Measurements from ENCODE around the gene ZNF221.
A peak's percentile ranks its signal among the peaks of the same experiment; 100 is the strongest.

Gene ZNF221

DNA sequence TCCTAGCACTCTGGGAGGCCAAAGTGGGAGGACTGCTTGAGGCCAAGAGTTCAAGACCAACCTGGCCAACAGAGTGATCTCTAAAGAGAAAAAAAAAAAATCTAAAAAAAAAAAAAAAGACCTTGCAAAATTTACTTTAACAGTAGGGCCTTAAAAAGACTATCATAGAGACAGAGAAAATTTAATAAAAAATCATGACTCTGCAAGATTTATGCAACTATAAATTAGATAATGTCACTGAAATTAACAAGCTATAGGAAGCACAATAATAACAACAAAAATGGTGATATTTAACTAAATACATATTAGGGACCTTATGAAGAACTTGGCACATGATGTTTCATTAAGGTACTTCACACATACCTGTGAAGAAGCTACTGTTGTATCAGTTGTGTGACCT lies 27.2 kb upstream of the ZNF221 start:
- Histone ChIP-seq H3K9ac (ENCODE audit: low read length) (no peak overlapping the region), H3F3A (ENCODE audit: insufficient read depth) (no peaks in the 10 kb centered on the region), H3K4me2 (ENCODE audit: low read depth, low read length, poor library complexity, severe bottlenecking) (no peak overlapping the region), H3K9me3 (ENCODE audit: insufficient read depth, low read length) (no peaks in the 10 kb centered on the region), H3K27me3 (ENCODE audit: low read length) (no peaks in the 10 kb centered on the region), H3K4me3 (ENCODE audit: insufficient read depth, low read length, poor library complexity, severe bottlenecking) (no peak overlapping the region), H3K36me3 (ENCODE audit: low read length) (peaks cover 37% of the 10 kb centered on the region), H3K9me2 (replicated peaks; ENCODE audit: insufficient read depth, low read length) (no peaks in the 10 kb centered on the region), H2AFZ (ENCODE audit: low read depth, low read length, severe bottlenecking) (no peak overlapping the region), H3K79me2 (ENCODE audit: insufficient read depth, low read length) (no peaks in the 10 kb centered on the region), H3K27ac (ENCODE audit: low read depth, low read length) (no peak overlapping the region), H4K20me1 (ENCODE audit: low read depth, low read length) (no peaks in the 10 kb centered on the region)
- no peak for TF ChIP-seq CTCF (IDR thresholded peaks at IDR 0.05; ENCODE audit: insufficient read depth, low read length, poor library complexity, severe bottlenecking)
- TF ChIP-seq EZH2phosphoT487 (conservative IDR thresholded peaks at IDR 0.05; ENCODE audit: low read length), result no peak

GRCh38 chr19:43928820-43929219 lies 22.2 kb upstream of the ZNF221 start:
- H2AFZ ChIP-seq (ENCODE audit: low read depth, low read length, severe bottlenecking), result no peak overlapping the region
- no peaks in the 10 kb centered on the region for H3K79me2 ChIP-seq (ENCODE audit: insufficient read depth, low read length)
- H3K27me3 ChIP-seq (ENCODE audit: low read length), result no peaks in the 10 kb centered on the region
- H3K27ac ChIP-seq (ENCODE audit: low read depth, low read length), result no peak overlapping the region
- no peaks in the 10 kb centered on the region for H3K9me2 ChIP-seq (replicated peaks; ENCODE audit: insufficient read depth, low read length)
- H3K4me3 ChIP-seq (ENCODE audit: insufficient read depth, low read length, poor library complexity, severe bottlenecking), result no peak overlapping the region
- H3K36me3 ChIP-seq (ENCODE audit: low read length), result peaks cover 26% of the 10 kb centered on the region
- no peak for TF ChIP-seq EZH2phosphoT487 (conservative IDR thresholded peaks at IDR 0.05; ENCODE audit: low read length)
- no peak for TF ChIP-seq CTCF (IDR thresholded peaks at IDR 0.05; ENCODE audit: insufficient read depth, low read length, poor library complexity, severe bottlenecking)
- H3K9me3 ChIP-seq (ENCODE audit: insufficient read depth, low read length), result no peaks in the 10 kb centered on the region
- H3F3A ChIP-seq (ENCODE audit: insufficient read depth), result no peaks in the 10 kb centered on the region
- H4K20me1 ChIP-seq (ENCODE audit: low read depth, low read length), result no peaks in the 10 kb centered on the region
- no peak overlapping the region for H3K4me2 ChIP-seq (ENCODE audit: low read depth, low read length, poor library complexity, severe bottlenecking)
- no peak overlapping the region for H3K9ac ChIP-seq (ENCODE audit: low read length)

- H3K9me2 ChIP-seq (replicated peaks; ENCODE audit: insufficient read depth, low read length), result no peaks in the 10 kb centered on the region
- peak overlapping the region; percentile 81 for H3K9ac ChIP-seq (ENCODE audit: low read length)
- peaks cover 3% of the 10 kb centered on the region; the same call in 1 of the 2 replicates for H3K36me3 ChIP-seq (ENCODE audit: low read length)
- peaks cover 3% of the 10 kb centered on the region for H3K9me3 ChIP-seq (ENCODE audit: insufficient read depth, low read length)
- H4K20me1 ChIP-seq (ENCODE audit: low read depth, low read length), result no peaks in the 10 kb centered on the region
- peak overlapping the region; percentile 90 for H3K4me3 ChIP-seq (ENCODE audit: insufficient read depth, low read length, poor library complexity, severe bottlenecking)
- H3K4me2 ChIP-seq (ENCODE audit: low read depth, low read length, poor library complexity, severe bottlenecking), result peak overlapping the region; percentile 84
- H3F3A ChIP-seq (ENCODE audit: insufficient read depth), result no peaks in the 10 kb centered on the region
- H3K27me3 ChIP-seq (ENCODE audit: low read length), result no peaks in the 10 kb centered on the region
- no peaks in the 10 kb centered on the region; the same call in 1 of the 2 replicates for H3K79me2 ChIP-seq (ENCODE audit: insufficient read depth, low read length)
- H3K27ac ChIP-seq (ENCODE audit: low read depth, low read length), result 0 out of 2 replicates have a peak overlapping the region, but pooled peaks have one; percentile 27
- TF ChIP-seq CTCF (IDR thresholded peaks at IDR 0.05; ENCODE audit: insufficient read depth, low read length, poor library complexity, severe bottlenecking), result no peak
- TF ChIP-seq EZH2phosphoT487 (conservative IDR thresholded peaks at IDR 0.05; ENCODE audit: low read length), result no peak
- peak overlapping the region; percentile 98 for H2AFZ ChIP-seq (ENCODE audit: low read depth, low read length, severe bottlenecking)
These were observed 16.7 kb upstream of the ZNF221 start for GRCh38 chr19:43934055-43934984.

Data from SU-DHL-6 (cell line).